Activated CD8-positive, alpha-beta T cell treated with anti-CD3 and anti-CD28 coated beads for 36 hours (primary cell): ENCODE results near the gene P2RY2. TPM values are rescaled to one million over a fixed set of nuclear protein-coding genes. Genes with fewer than 3 reads are reported as not detected.
"Not testable (repeated sequence)": the region's sequence is repeated elsewhere in the genome, so short reads cannot be mapped to it uniquely, and the experiment has no call there.

Source experiments
- ATAC-seq: fragments of 200-7000 bp; cut with Tn5 transposase; one replicate; pipeline ENCODE4 v1.10.0; 2021; ENCODE audit warnings: mild to moderate bottlenecking, moderate library complexity
- CTCF ChIA-PET: fragments of 350-600 bp; sonication (Branson Sonifier 250); formaldehyde crosslinking; loops from one replicate; lab custom pipeline; 2021; ENCODE audit warnings: antibody characterized with exemption; lab: Charles Lee
- POLR2A ChIA-PET: fragments of 350-600 bp; sonication (Branson Sonifier 250); formaldehyde crosslinking; loops from one replicate; lab custom pipeline; 2021; ENCODE audit warnings: antibody characterized with exemption; lab: Charles Lee
- DNase-seq: peaks from one replicate; pipeline ENCODE4 v3.0.0-alpha.2; 2020
- H3K27ac Mint-ChIP-seq: one replicate; pipeline ENCODE4 v1.8.0; 2021; ENCODE audit warnings: mild to moderate bottlenecking, mixed read lengths
- H3K27me3 Mint-ChIP-seq: one replicate; pipeline ENCODE4 v1.8.0; 2021; ENCODE audit warnings: mixed read lengths
- H3K36me3 Mint-ChIP-seq: one replicate; pipeline ENCODE4 v1.8.0; 2021; ENCODE audit warnings: low read depth, mixed read lengths
- H3K4me1 Mint-ChIP-seq: one replicate; pipeline ENCODE4 v1.8.0; 2021; ENCODE audit warnings: low read depth, mixed read lengths
- H3K4me3 Mint-ChIP-seq: one replicate; pipeline ENCODE4 v1.8.0; 2021; ENCODE audit warnings: mild to moderate bottlenecking, moderate library complexity, mixed read lengths
- H3K9me3 Mint-ChIP-seq: one replicate; pipeline ENCODE4 v1.8.0; 2021; ENCODE audit warnings: mixed read lengths
- CTCF ChIP-seq: fragments of 200-600 bp; IDR thresholded peaks from one replicate; pipeline ENCODE4 v1.8.0; 2022; ENCODE audit warnings: antibody characterized with exemption, mild to moderate bottlenecking
- intact Hi-C: fragments of 100-400 bp; cut with micrococcal nuclease; formaldehyde crosslinking; loops from one replicate; pipeline ENCODE4 v1.10.0; 2022
- total RNA-seq, 2 experiments: library from RNA; stranded (reverse); gene quantifications; one replicate each; pipeline ENCODE4 v1.2.3, GENCODE V29; 2021

The P2RY2 gene
- total RNA-seq, 2 experiments from 2014 or later, result not detected

- Mint-ChIP-seq H3K9me3 (no peaks in the 10 kb centered on the region), H3K4me1 (no peaks in the 10 kb centered on the region), H3K4me3 (no peak overlapping the region), H3K27ac (no peak overlapping the region), H3K36me3 (no peaks in the 10 kb centered on the region), H3K27me3 (peaks cover 3% of the 10 kb centered on the region)
- DNase-seq (no peak), ATAC-seq (no peak)
- TF ChIP-seq CTCF, result no peak
- CTCF ChIA-PET, result interaction anchor here (2.3 kb wide), 1 partner anchor 22 kb away, joined by 9 read pairs; no protein-coding TSS in a partner anchor
- intact Hi-C loops, result no loop called here
- POLR2A ChIA-PET, result no interaction called here
Measured at GRCh38 chr11:73272680-73273038, 54.6 kb downstream of the P2RY2 start.

- ChIA-PET POLR2A (no interaction called here), CTCF (interaction anchor here (0.9 to 2.3 kb wide), 3 partner anchors 21 to 86 kb away, joined by 3 to 9 read pairs (median 5); no protein-coding TSS in a partner anchor)
- Mint-ChIP-seq H3K27ac (no peak overlapping the region), H3K4me3 (no peak overlapping the region), H3K27me3 (peaks cover 3% of the 10 kb centered on the region), H3K36me3 (no peaks in the 10 kb centered on the region), H3K4me1 (no peaks in the 10 kb centered on the region), H3K9me3 (no peaks in the 10 kb centered on the region)
- no peak for DNase-seq
- TF ChIP-seq CTCF, result no peak
- intact Hi-C loops, result no loop called here
- ATAC-seq, result no peak
Measured at GRCh38 chr11:73273222-73273895, 55.3 kb downstream of the P2RY2 start.

GRCh38 chr11:73274191-73274590, 56.1 kb downstream of the P2RY2 start:
- H3K36me3 Mint-ChIP-seq, H3K27me3 Mint-ChIP-seq, H3K4me1 Mint-ChIP-seq, H3K9me3 Mint-ChIP-seq, H3K4me3 Mint-ChIP-seq, POLR2A ChIA-PET, DNase-seq, ATAC-seq, intact Hi-C loops, H3K27ac Mint-ChIP-seq: not testable (repeated sequence)
- CTCF ChIA-PET, result interaction anchor here (0.8 to 2.3 kb wide), 5 partner anchors 16 to 85 kb away, joined by 3 to 9 read pairs (median 3); no protein-coding TSS in a partner anchor

- POLR2A ChIA-PET, result no interaction called here
- CTCF ChIA-PET, result interaction anchor here (0.7 to 2.3 kb wide), 6 partner anchors 15 to 85 kb away, joined by 3 to 9 read pairs (median 4); no protein-coding TSS in a partner anchor
- TF ChIP-seq CTCF, result no peak
- intact Hi-C loops, result no loop called here
- ATAC-seq (no peak), DNase-seq (no peak)
- Mint-ChIP-seq H3K27ac (no peak overlapping the region), H3K27me3 (peaks cover 3% of the 10 kb centered on the region), H3K9me3 (no peaks in the 10 kb centered on the region), H3K4me1 (no peaks in the 10 kb centered on the region), H3K36me3 (no peaks in the 10 kb centered on the region), H3K4me3 (no peak overlapping the region)
Measured at GRCh38 chr11:73274722-73275380, 56.8 kb downstream of the P2RY2 start.

GRCh38 chr11:73275381-73275750, 57.3 kb downstream of the P2RY2 start:
- H3K27ac Mint-ChIP-seq, result no peak overlapping the region
- peaks cover 3% of the 10 kb centered on the region for H3K27me3 Mint-ChIP-seq
- POLR2A ChIA-PET, result no interaction called here
- CTCF ChIA-PET, result interaction anchor here (0.7 to 1.9 kb wide), 3 partner anchors 15 to 60 kb away, joined by 3 to 5 read pairs (median 4); no protein-coding TSS in a partner anchor
- no peak for DNase-seq
- H3K9me3 Mint-ChIP-seq, result no peaks in the 10 kb centered on the region
- no peaks in the 10 kb centered on the region for H3K36me3 Mint-ChIP-seq
- TF ChIP-seq CTCF, result no peak
- no peak overlapping the region for H3K4me3 Mint-ChIP-seq
- intact Hi-C loops, result no loop called here
- ATAC-seq, result no peak
- no peaks in the 10 kb centered on the region for H3K4me1 Mint-ChIP-seq
